HCT116 (cell line): ENCODE data around the gene KRT2. TPM values are rescaled to one million over a fixed set of nuclear protein-coding genes. Genes with fewer than 3 reads are reported as not detected.

ENCODE experiments used
- ATAC-seq: fragments of 200-7000 bp; cut with Tn5 transposase; 2 replicates; pipeline ENCODE4 v1.9.1; 2020; ENCODE audit warnings: mild to moderate bottlenecking, moderate library complexity
- BruUV-seq: library from RNA; stranded (reverse); fragments of 400-500 nt; replicated peaks from 2 replicates; lab custom pipeline; 2021; lab: Mats Ljungman, UMichigan
- CTCF ChIA-PET: fragments of 300-600 bp; sonication (Branson Sonifier 250); formaldehyde crosslinking; loops from one replicate; lab custom pipeline; 2021; ENCODE audit warnings: antibody characterized with exemption; lab: Charles Lee
- POLR2A ChIA-PET: fragments of 300-600, 350-600 bp; sonication (Branson Sonifier 250); formaldehyde crosslinking; loops from one replicate; lab custom pipeline; 2021; ENCODE audit warnings: antibody characterized with exemption; lab: Charles Lee
- RAD21 ChIA-PET, 2 experiments: fragments of 300-600 bp; sonication (Branson Sonifier 250); formaldehyde crosslinking; loops; one replicate each; lab custom pipeline; 2023; ENCODE audit warnings: low total read pairs in 2 of 2; ENCODE audit not compliant: uncharacterized antibody in 2 of 2, unreplicated experiment in 2 of 2, low non-redundant PET in 1 of 2; lab: Charles Lee
- DNase-seq: peaks from one replicate; pipeline ENCODE4 v3.0.0-alpha.2; 2010; ENCODE audit warnings: low read depth, low spot score
- H2AFZ ChIP-seq: fragments of 200-600 bp; shearing (Covaris generic), sonication (generic); 2 replicates; pipeline ENCODE4 v1.6.1; 2017; ENCODE audit warnings: low read depth, mixed run types, mixed read lengths, antibody characterized with exemption, low read length; ENCODE audit not compliant: poor library complexity, severe bottlenecking
- H3K27ac ChIP-seq: 2 replicates; pipeline ENCODE4 v1.5.1; 2012; ENCODE audit warnings: low read depth, low read length
- H3K27me3 ChIP-seq: fragments of 200-600 bp; sonication (generic); 2 replicates; pipeline ENCODE4 v1.6.1; 2016; ENCODE audit warnings: mixed run types, low read length, mixed read lengths; ENCODE audit not compliant: insufficient read depth
- H3K36me3 ChIP-seq, 2 experiments: fragments of 200-500 bp in 1 of 2; fragments of 200-600 bp in 1 of 2; sonication (Bioruptor generic) in 1 of 2; sonication (generic) in 1 of 2; 2 replicates each; pipeline versions ENCODE4 v1.5.1 to v1.6.1; 2014 to 2016; ENCODE audit warnings: low read length in 2 of 2, inconsistent platforms in 1 of 2, mixed read lengths in 1 of 2, mixed run types in 1 of 2; ENCODE audit not compliant: insufficient read depth in 2 of 2, control insufficient read depth in 1 of 2
- H3K4me1 ChIP-seq, 2 experiments: fragments of 200-600 bp in 1 of 2; sonication (generic) in 1 of 2; 2 replicates each; pipeline versions ENCODE4 v1.5.1 to v1.6.1; 2012 to 2017; ENCODE audit warnings: low read length in 2 of 2, inconsistent platforms in 1 of 2, mild to moderate bottlenecking in 1 of 2, mixed read lengths in 1 of 2, mixed run types in 1 of 2, moderate library complexity in 1 of 2; ENCODE audit not compliant: insufficient read depth in 2 of 2, control insufficient read depth in 1 of 2
- H3K4me2 ChIP-seq: fragments of 200-600 bp; sonication (generic); 2 replicates; pipeline ENCODE4 v1.6.1; 2017; ENCODE audit warnings: mixed run types, low read length, mixed read lengths
- H3K4me3 ChIP-seq, 2 experiments: fragments of 200-600 bp in 1 of 2; sonication (generic) in 1 of 2; replicated peaks in 1 of 2; 2 replicates each; pipeline ENCODE4 v1.5.1; 2011 to 2016; ENCODE audit warnings: low read length in 2 of 2, control low read depth in 1 of 2, low read depth in 1 of 2, mild to moderate bottlenecking in 1 of 2, mixed read lengths in 1 of 2, mixed run types in 1 of 2
- H3K79me2 ChIP-seq: fragments of 200-600 bp; sonication (generic); 2 replicates; pipeline ENCODE4 v1.6.1; 2017; ENCODE audit warnings: mild to moderate bottlenecking, mixed run types, low read length, moderate library complexity, mixed read lengths; ENCODE audit not compliant: insufficient read depth
- H3K9ac ChIP-seq: fragments of 200-600 bp; sonication (generic); 2 replicates; pipeline ENCODE4 v1.6.1; 2016; ENCODE audit warnings: low read length, mixed read lengths
- H3K9me2 ChIP-seq: fragments of 200-600 bp; sonication (generic), shearing (Covaris generic); 2 replicates; pipeline ENCODE4 v1.6.1; 2017; ENCODE audit warnings: mixed run types, mild to moderate bottlenecking, moderate library complexity; ENCODE audit not compliant: insufficient read depth
- H3K9me3 ChIP-seq, 2 experiments: fragments of 200-500 bp in 1 of 2; fragments of 200-600 bp in 1 of 2; sonication (Bioruptor generic) in 1 of 2; sonication (generic) in 1 of 2; 2 replicates each; pipeline ENCODE4 v1.6.1; 2014 to 2017; ENCODE audit warnings: low read length in 2 of 2, mixed read lengths in 2 of 2, inconsistent platforms in 1 of 2, low read depth in 1 of 2, mild to moderate bottlenecking in 1 of 2, mixed run types in 1 of 2, moderate library complexity in 1 of 2; ENCODE audit not compliant: control insufficient read depth in 1 of 2, insufficient read depth in 1 of 2
- H4K20me1 ChIP-seq: fragments of 200-600 bp; sonication (generic), shearing (Covaris generic); 2 replicates; pipeline ENCODE4 v1.6.1; 2017; ENCODE audit warnings: mixed run types, mild to moderate bottlenecking, moderate library complexity; ENCODE audit not compliant: insufficient read depth
- ATF3 ChIP-seq: IDR thresholded peaks from 2 replicates; pipeline ENCODE4 v1.6.1; 2012
- CBX3 ChIP-seq: IDR thresholded peaks from 2 replicates; pipeline ENCODE4 v1.6.1; 2012; ENCODE audit warnings: low read depth
- CTCF ChIP-seq, 3 experiments: fragments of 200-600 bp in 1 of 3; sonication (generic) in 1 of 3; IDR thresholded peaks in 2 of 3; conservative IDR thresholded peaks in 1 of 3; 2 replicates each; pipeline ENCODE4 v1.5.1; 2012 to 2017; ENCODE audit warnings: low read depth in 2 of 3, low read length in 2 of 3, antibody characterized with exemption in 1 of 3, borderline replicate concordance in 1 of 3, control low read depth in 1 of 3, mild to moderate bottlenecking in 1 of 3, mixed read lengths in 1 of 3, mixed run types in 1 of 3, moderate library complexity in 1 of 3; ENCODE audit not compliant: insufficient read depth in 1 of 3
- EGR1 ChIP-seq: IDR thresholded peaks from 2 replicates; pipeline ENCODE4 v1.6.1; 2012; ENCODE audit warnings: low read depth
- EZH2 ChIP-seq: fragments of 200-600 bp; sonication (generic); IDR thresholded peaks from 2 replicates; pipeline ENCODE4 v1.6.1; 2017; ENCODE audit warnings: antibody characterized with exemption, mixed run types
- FOSL1 ChIP-seq: IDR thresholded peaks from 2 replicates; pipeline ENCODE4 v1.6.1; 2012; ENCODE audit warnings: low read depth
- JUND ChIP-seq: IDR thresholded peaks from 2 replicates; pipeline ENCODE4 v1.6.1; 2012
- POLR2AphosphoS5 ChIP-seq: IDR thresholded peaks from 2 replicates; pipeline ENCODE4 v1.6.1; 2011; ENCODE audit warnings: mild to moderate bottlenecking, low read depth, low read length, moderate library complexity
- RAD21 ChIP-seq: IDR thresholded peaks from 2 replicates; pipeline ENCODE4 v1.6.1; 2012; ENCODE audit warnings: low read depth, mild to moderate bottlenecking
- REST ChIP-seq: IDR thresholded peaks from 2 replicates; pipeline ENCODE4 v1.6.1; 2012; ENCODE audit warnings: low read depth
- SP1 ChIP-seq: IDR thresholded peaks from 2 replicates; pipeline ENCODE4 v1.6.1; 2012; ENCODE audit warnings: low read depth
- TCF7L2 ChIP-seq: IDR thresholded peaks from 2 replicates; pipeline ENCODE4 v1.7.0; 2011; ENCODE audit warnings: borderline replicate concordance, inconsistent platforms; ENCODE audit not compliant: insufficient read depth, insufficient read length; ENCODE audit errors: extremely low read depth
- intact Hi-C: fragments of 100-400 bp; cut with micrococcal nuclease; formaldehyde crosslinking; loops from 2 replicates; pipeline ENCODE4 v1.10.0; 2022
- total RNA-seq: library from RNA; stranded (reverse); gene quantifications from one replicate; pipeline ENCODE4 v1.2.1, GENCODE V29; 2021; ENCODE audit not compliant: unreplicated experiment

Gene KRT2
- total RNA-seq, 1 experiment from 2014 or later: not detected

- ChIA-PET POLR2A (no interaction called here), CTCF (no interaction called here), RAD21 (no interaction called here)
- H3K27me3 ChIP-seq: peaks cover 6% of the 10 kb centered on the region; the same call in 1 of the 2 replicates
- no peaks in the 10 kb centered on the region for H3K9me3 ChIP-seq
- H2AFZ ChIP-seq: no peak overlapping the region
- no peak overlapping the region for H3K4me3 ChIP-seq
- no TSS peak for BruUV-seq
- no peak overlapping the region for H3K27ac ChIP-seq
- H3K36me3 ChIP-seq: no peaks in the 10 kb centered on the region
- no peaks in the 10 kb centered on the region for H4K20me1 ChIP-seq
- intact Hi-C loops: no loop called here
- no peaks in the 10 kb centered on the region for H3K9me2 ChIP-seq
- H3K9ac ChIP-seq: no peak overlapping the region
- H3K4me2 ChIP-seq: no peak overlapping the region
- ATAC-seq (no peak), DNase-seq (no peak)
- no peaks in the 10 kb centered on the region for H3K79me2 ChIP-seq
- H3K4me1 ChIP-seq: no peaks in the 10 kb centered on the region
- no peak for TF ChIP-seq CTCF (IDR thresholded peaks at IDR 0.05 in 2 of 3, conservative IDR thresholded peaks at IDR 0.05 in 1 of 3; ENCODE audit: borderline replicate concordance in 1 of 3, insufficient read depth in 1 of 3, low read depth in 2 of 3, low read length in 2 of 3)
- TF ChIP-seq POLR2AphosphoS5: no peak
- TF ChIP-seq SP1: no peak
- TF ChIP-seq CBX3: no peak
- TF ChIP-seq EGR1: no peak
- TF ChIP-seq EZH2: no peak
- TF ChIP-seq FOSL1: no peak
- TF ChIP-seq REST: no peak
- no peak for TF ChIP-seq ATF3
- TF ChIP-seq TCF7L2: no peak
- no peak for TF ChIP-seq JUND
- TF ChIP-seq RAD21: no peak
- TF ChIP-seq, all 23 proteins: peak for 0
These were observed 3.9 kb downstream of the KRT2 start for GRCh38 chr12:52648012-52648550.
